Thoracic aorta (tissue), 2 donors: Measurements from ENCODE around the gene MAGI1. TPM values are rescaled to one million over a fixed set of nuclear protein-coding genes. Genes with fewer than 3 reads are reported as not detected.

Experiments
- ATAC-seq: fragments of 150-250 bp; one replicate; pipeline ENCODE4 v1.8.0; 2017; ENCODE audit warnings: low read depth; ENCODE audit not compliant: insufficient number of reproducible peaks, low FRiP score
- DNase-seq: peaks from one replicate; pipeline ENCODE4 v3.0.0-alpha.2; 2020; ENCODE audit warnings: low spot score
- H3K27ac ChIP-seq, 2 donors: fragments of 200-600 bp; sonication (generic); 1 replicate in 1 of 2; 2 replicates in 1 of 2; pipeline ENCODE4 v1.5.1; 2016; ENCODE audit warnings: mild to moderate bottlenecking in 2 of 2, moderate library complexity in 2 of 2
- H3K27me3 ChIP-seq: fragments of 200-600 bp; sonication (generic); replicated peaks from 2 replicates; pipeline ENCODE4 v1.6.0; 2016; ENCODE audit warnings: mild to moderate bottlenecking; ENCODE audit not compliant: insufficient read depth
- H3K36me3 ChIP-seq: fragments of 200-600 bp; sonication (generic); one replicate; pipeline ENCODE4 v1.5.1; 2016
- H3K4me1 ChIP-seq, 2 donors: fragments of 200-600 bp; sonication (generic); 1 replicate in 1 of 2; 2 replicates in 1 of 2; pipeline versions ENCODE4 v1.5.1 to v1.6.0; 2016; ENCODE audit warnings: low read depth in 2 of 2, mild to moderate bottlenecking in 1 of 2; ENCODE audit not compliant: control insufficient read depth in 1 of 2
- H3K4me3 ChIP-seq: fragments of 200-600 bp; sonication (generic); 2 replicates; pipeline ENCODE4 v1.5.1; 2016; ENCODE audit warnings: mild to moderate bottlenecking
- H3K9me3 ChIP-seq: fragments of 200-600 bp; sonication (generic); 2 replicates; pipeline ENCODE4 v1.5.1; 2016
- CTCF ChIP-seq: fragments of 200-600 bp; sonication (generic); IDR thresholded peaks from one replicate; pipeline ENCODE4 v1.5.1; 2019; ENCODE audit warnings: antibody characterized with exemption
- total RNA-seq, 2 donors: library from RNA; depleted of rRNA; stranded (reverse); fragments of >200 nt; gene quantifications; one replicate each; pipeline versions ENCODE4 v1.1.0 to v1.2.3, GENCODE V29; 2016

MAGI1 gene
- total RNA-seq, 2 donors from 2014 or later = 48.2 to 88.5 TPM

GRCh38 chr3:65880350-65880749 lies 158.4 kb downstream of the MAGI1 start:
- no peaks in the 10 kb centered on the region for H3K9me3 ChIP-seq
- no peaks in the 10 kb centered on the region for H3K36me3 ChIP-seq
- no peak overlapping the region for H3K4me3 ChIP-seq
- DNase-seq = no peak
- ATAC-seq = no peak
- H3K4me1 ChIP-seq = peaks cover 0 to 18% of the 10 kb centered on the region in 2 donors
- no peak overlapping the region for H3K27ac ChIP-seq
- H3K27me3 ChIP-seq = no peaks in the 10 kb centered on the region
- no peak for TF ChIP-seq CTCF

GRCh38 chr3:65879372-65879771 lies 159.3 kb downstream of the MAGI1 start:
- no peak overlapping the region for H3K27ac ChIP-seq
- ATAC-seq (no peak), DNase-seq (no peak)
- no peak overlapping the region for H3K4me3 ChIP-seq
- H3K27me3 ChIP-seq = no peaks in the 10 kb centered on the region
- peaks cover 0 to 16% of the 10 kb centered on the region in 2 donors for H3K4me1 ChIP-seq
- H3K9me3 ChIP-seq = no peaks in the 10 kb centered on the region
- TF ChIP-seq CTCF = no peak
- H3K36me3 ChIP-seq = no peaks in the 10 kb centered on the region

GRCh38 chr3:65878831-65879230 lies 159.9 kb downstream of the MAGI1 start:
- Histone ChIP-seq H3K4me1 (peaks cover 0 to 11% of the 10 kb centered on the region in 2 donors), H3K36me3 (no peaks in the 10 kb centered on the region), H3K27me3 (no peaks in the 10 kb centered on the region), H3K4me3 (no peak overlapping the region), H3K27ac (no peak overlapping the region), H3K9me3 (no peaks in the 10 kb centered on the region)
- TF ChIP-seq CTCF = no peak
- no peak for DNase-seq
- no peak for ATAC-seq

GRCh38 chr3:65877160-65877559 lies 161.6 kb downstream of the MAGI1 start:
- Histone ChIP-seq H3K4me3 (no peak overlapping the region), H3K27me3 (no peaks in the 10 kb centered on the region), H3K4me1 (peaks cover 0 to 2% of the 10 kb centered on the region in 2 donors), H3K9me3 (no peaks in the 10 kb centered on the region), H3K27ac (no peak overlapping the region), H3K36me3 (no peaks in the 10 kb centered on the region)
- ATAC-seq (no peak), DNase-seq (no peak)
- no peak for TF ChIP-seq CTCF

GRCh38 chr3:65876028-65876420 lies 162.7 kb downstream of the MAGI1 start:
- no peak for TF ChIP-seq CTCF
- Histone ChIP-seq H3K27ac (no peak overlapping the region), H3K27me3 (no peaks in the 10 kb centered on the region), H3K4me1 (peaks cover 5 to 6% of the 10 kb centered on the region in 2 donors), H3K36me3 (no peaks in the 10 kb centered on the region), H3K9me3 (no peaks in the 10 kb centered on the region), H3K4me3 (no peak overlapping the region)
- DNase-seq (no peak), ATAC-seq (no peak)
